HG02884 (cell line): ENCODE measurements around the gene LRCH3.

Experiments
- ATAC-seq: cut with Tn5 transposase; IDR thresholded peaks from one replicate; pipeline ENCODE4 v1.9.1; 2021; ENCODE audit warnings: mild to moderate bottlenecking, moderate library complexity; ENCODE audit not compliant: unreplicated experiment

The LRCH3 gene

GRCh38 chr3:197833930-197834715, 43.1 kb downstream of the LRCH3 start:
- peak; percentile 69 for ATAC-seq

- ATAC-seq, result no peak
Observed at GRCh38 chr3:197835509-197835908, 44.5 kb downstream of the LRCH3 start.

- no peak for ATAC-seq
Observed at GRCh38 chr3:197836244-197836643, 45.2 kb downstream of the LRCH3 start.

- ATAC-seq, result no peak
Observed at GRCh38 chr3:197837282-197837681, 46.2 kb downstream of the LRCH3 start.

GRCh38 chr3:197841789-197842188, 50.7 kb downstream of the LRCH3 start:
- no peak for ATAC-seq

GRCh38 chr3:197846491-197846890, 55.4 kb downstream of the LRCH3 start:
- ATAC-seq, result no peak

DNA sequence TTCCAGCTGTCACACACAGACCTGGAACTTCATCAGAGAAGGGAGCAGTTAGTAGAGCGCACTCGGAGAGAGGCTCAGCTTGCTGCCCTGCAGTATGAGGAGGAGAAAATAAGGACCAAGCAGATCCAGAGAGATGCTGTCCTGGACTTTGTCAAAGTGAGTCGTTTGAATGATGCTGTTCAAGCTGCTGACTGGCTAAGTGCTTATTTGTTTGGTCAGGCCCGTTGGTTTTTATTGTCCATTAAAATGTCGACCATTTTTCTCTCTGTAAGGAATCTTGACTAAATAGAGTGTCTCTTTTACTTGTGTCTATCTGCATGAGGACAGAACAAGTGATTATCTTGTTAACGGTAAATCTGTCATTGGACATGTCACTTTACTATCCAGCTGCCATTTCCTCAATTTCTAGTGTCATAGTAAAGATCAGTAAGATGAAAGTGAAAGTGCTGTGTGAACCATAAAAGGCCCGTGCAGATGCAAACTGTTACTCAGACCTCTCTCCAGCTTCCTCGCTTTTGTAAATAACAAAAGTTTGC, 56.9 kb downstream of the LRCH3 start:
- peak; percentile 83 for ATAC-seq

GRCh38 chr3:197854596-197855343, 63.7 kb downstream of the LRCH3 start:
- ATAC-seq, result no peak

DNA sequence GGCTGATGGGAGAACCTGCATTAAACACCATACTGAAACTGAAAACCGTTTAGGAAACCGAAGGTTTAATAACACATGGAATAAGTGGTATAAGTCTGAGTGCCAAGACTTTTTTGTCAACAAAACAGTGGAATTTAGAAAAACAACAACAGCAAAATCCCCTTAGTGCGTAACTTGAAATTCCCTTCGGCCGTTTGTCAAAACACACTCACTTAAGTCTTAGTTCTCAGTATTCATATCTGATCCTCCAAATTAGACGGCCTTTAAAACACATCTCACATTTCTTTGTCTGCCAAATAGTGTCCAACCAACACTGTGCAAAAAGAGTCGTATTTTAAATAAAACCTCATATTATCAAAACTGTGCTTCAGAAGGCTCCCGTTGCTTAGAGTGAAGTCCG, 64.5 kb downstream of the LRCH3 start:
- ATAC-seq, result no peak

DNA sequence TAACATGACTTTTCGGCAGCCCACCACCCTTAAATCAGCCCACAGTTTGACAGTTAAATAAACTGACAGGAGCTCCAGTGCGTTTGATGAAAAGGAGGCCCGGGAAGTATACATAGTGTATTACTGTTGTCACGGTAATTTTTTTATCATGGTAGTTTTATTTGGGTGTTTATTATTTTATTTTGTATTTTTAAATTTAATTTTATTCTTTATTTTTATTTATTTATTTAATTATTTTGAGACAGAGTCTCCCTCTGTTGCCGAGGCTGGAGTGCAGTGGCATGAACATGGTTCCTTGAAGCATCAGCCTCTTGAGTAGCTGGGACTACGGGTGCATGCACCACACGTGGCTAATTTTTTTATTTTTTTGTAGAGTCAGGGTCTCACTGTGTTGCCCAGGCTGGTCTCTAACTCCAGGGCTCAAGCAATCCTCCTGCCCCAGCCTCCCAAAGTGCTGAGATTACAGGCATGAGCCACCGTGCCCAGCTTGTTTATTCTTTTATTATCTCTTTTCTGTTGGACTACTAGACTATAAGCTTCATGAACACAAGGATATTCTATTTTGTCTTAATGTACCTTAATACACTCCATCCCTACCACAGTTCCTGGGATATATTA, 65.3 kb downstream of the LRCH3 start:
- no peak for ATAC-seq

- ATAC-seq, result no peak
Observed at GRCh38 chr3:197858133-197858532, 67.1 kb downstream of the LRCH3 start.

GRCh38 chr3:197858598-197858997, 67.5 kb downstream of the LRCH3 start:
- ATAC-seq, result no peak

- no peak for ATAC-seq
Observed at GRCh38 chr3:197866035-197866434, 75.0 kb downstream of the LRCH3 start.

GRCh38 chr3:197873329-197873728, 82.3 kb downstream of the LRCH3 start:
- ATAC-seq, result no peak

- ATAC-seq, result no peak
Observed at GRCh38 chr3:197874064-197874463, 83.0 kb downstream of the LRCH3 start.

- ATAC-seq, result no peak
Observed at GRCh38 chr3:197874653-197875052, 83.6 kb downstream of the LRCH3 start.

DNA sequence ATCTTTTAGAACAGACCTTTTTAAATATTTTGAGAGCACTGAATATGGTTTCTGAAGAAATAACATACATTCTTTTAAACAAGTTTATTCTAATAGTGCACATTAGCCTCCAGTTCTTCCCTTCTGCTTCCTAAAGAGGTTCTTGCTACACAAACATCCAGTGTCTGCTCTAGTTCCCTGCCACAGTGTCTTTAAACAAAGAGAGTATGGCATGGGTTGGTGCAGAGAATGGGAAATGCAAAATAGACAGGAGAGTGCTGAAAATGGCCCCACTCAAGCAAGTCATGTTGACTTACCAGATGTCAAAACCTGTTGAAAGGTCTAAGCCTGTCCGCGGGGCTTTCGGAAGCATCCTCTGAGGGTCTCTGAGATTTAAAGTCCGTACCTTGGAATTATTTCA, 86.8 kb downstream of the LRCH3 start:
- ATAC-seq, result no peak

DNA sequence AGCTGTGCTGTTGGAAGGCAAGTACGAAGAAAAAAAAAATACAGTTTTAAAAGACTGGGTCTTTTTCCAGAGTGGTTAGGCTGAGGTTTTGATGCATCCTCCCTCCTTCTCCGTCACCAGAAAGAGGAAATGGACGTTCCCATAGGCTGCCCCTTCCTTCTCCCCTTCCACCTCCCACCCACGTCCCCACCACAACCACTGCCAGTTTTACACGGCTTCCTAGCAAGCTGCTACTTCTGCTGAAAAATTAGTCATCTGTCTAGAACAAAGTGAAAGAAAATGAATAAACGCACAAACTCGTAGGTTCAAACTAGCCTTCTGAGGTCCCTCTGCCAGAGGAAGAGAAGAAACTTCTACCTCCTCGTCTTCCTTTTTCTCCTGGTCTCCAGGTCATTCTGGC, 87.4 kb downstream of the LRCH3 start:
- no peak for ATAC-seq

DNA sequence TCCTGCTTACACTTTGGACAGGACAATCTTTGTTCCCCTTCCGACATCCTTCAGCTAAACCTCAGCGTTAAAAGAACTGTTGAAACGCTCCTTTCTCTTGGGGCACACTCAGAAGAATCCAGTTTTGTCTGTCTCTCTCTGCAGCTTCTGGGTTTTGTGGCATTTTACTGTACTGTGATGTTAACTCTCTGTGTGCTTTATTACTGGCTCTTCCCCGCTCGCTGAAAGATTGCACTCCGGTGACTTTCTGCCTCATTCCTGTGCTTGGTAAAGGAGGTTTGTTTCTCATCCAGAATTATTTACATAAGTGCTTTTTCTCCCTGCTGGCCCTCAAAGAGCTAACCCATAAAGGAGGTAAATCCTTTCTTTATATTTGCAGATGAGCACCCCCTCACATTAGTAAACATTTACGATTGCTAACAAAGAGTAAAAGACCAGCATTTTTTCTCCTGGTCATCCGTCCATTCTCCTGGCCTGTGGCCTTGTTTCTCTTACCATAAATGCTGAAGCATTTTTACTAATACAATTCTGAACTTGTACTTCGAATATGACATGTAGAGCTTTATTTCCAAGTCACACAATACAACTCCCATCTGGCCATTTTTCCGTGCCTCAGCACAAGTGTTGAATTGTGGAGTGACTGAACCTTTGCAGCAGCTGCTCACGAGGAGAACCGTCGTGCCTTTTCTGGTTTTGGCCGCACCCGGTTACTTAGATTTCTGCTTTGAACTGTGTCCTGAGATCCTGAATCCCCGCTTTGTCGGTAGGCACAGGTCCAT, 89.6 kb downstream of the LRCH3 start:
- ATAC-seq, result no peak

DNA sequence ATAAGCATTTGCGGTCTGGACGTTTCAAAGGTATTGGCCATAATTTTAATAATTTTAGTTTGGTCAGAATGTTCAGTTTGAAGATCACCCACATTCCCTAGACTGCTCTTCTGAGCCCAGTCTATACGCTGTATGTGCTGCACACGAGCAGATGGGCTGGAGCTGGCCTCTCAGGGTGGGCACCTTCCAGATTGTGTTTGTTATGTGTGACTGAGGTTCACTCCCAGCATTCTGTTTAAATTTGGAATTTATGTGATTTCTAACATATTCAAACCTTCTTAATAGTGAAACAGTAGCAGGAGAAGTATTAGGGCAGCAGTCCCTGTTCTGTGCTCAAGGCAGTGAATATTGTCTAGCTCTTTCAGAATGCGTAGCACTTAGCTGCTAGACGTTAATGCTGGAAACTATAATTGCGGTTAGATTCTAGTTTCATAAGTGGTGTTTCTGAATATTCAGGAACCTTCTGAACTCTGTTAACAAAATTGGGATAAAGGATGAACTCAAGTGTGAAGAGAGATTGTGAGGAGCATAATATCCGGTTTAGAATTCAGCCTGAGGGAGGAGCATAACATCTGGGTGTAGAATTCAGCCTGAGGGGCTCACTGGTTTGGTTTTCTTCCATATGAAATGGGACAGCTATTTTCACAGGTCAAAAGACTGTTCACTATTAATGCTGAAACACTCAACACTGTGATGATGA, 90.4 kb downstream of the LRCH3 start:
- no peak for ATAC-seq
